Thoracic aorta (tissue), 2 donors: ENCODE data around the gene FAN1. TPM values are rescaled to one million over a fixed set of nuclear protein-coding genes. Genes with fewer than 3 reads are reported as not detected.

Source experiments
- ATAC-seq: fragments of 150-250 bp; one replicate; pipeline ENCODE4 v1.8.0; 2017; ENCODE audit warnings: low read depth; ENCODE audit not compliant: insufficient number of reproducible peaks, low FRiP score
- DNase-seq: peaks from one replicate; pipeline ENCODE4 v3.0.0-alpha.2; 2020; ENCODE audit warnings: low spot score
- H3K27ac ChIP-seq, 2 donors: fragments of 200-600 bp; sonication (generic); 1 replicate in 1 of 2; 2 replicates in 1 of 2; pipeline ENCODE4 v1.5.1; 2016; ENCODE audit warnings: mild to moderate bottlenecking in 2 of 2, moderate library complexity in 2 of 2
- H3K27me3 ChIP-seq: fragments of 200-600 bp; sonication (generic); replicated peaks from 2 replicates; pipeline ENCODE4 v1.6.0; 2016; ENCODE audit warnings: mild to moderate bottlenecking; ENCODE audit not compliant: insufficient read depth
- H3K36me3 ChIP-seq: fragments of 200-600 bp; sonication (generic); one replicate; pipeline ENCODE4 v1.5.1; 2016
- H3K4me1 ChIP-seq, 2 donors: fragments of 200-600 bp; sonication (generic); 1 replicate in 1 of 2; 2 replicates in 1 of 2; pipeline versions ENCODE4 v1.5.1 to v1.6.0; 2016; ENCODE audit warnings: low read depth in 2 of 2, mild to moderate bottlenecking in 1 of 2; ENCODE audit not compliant: control insufficient read depth in 1 of 2
- H3K4me3 ChIP-seq: fragments of 200-600 bp; sonication (generic); 2 replicates; pipeline ENCODE4 v1.5.1; 2016; ENCODE audit warnings: mild to moderate bottlenecking
- H3K9me3 ChIP-seq: fragments of 200-600 bp; sonication (generic); 2 replicates; pipeline ENCODE4 v1.5.1; 2016
- total RNA-seq, 2 donors: library from RNA; depleted of rRNA; stranded (reverse); fragments of >200 nt; gene quantifications; one replicate each; pipeline versions ENCODE4 v1.1.0 to v1.2.3, GENCODE V29; 2016
- TF ChIP-seq, protein P1 (sequence below): fragments of 200-600 bp; sonication (generic); IDR thresholded peaks from one replicate; pipeline ENCODE4 v1.5.1; 2019; ENCODE audit warnings: antibody characterized with exemption

Gene FAN1
- total RNA-seq, 2 donors from 2014 or later, result 5.8 to 14.5 TPM

DNA sequence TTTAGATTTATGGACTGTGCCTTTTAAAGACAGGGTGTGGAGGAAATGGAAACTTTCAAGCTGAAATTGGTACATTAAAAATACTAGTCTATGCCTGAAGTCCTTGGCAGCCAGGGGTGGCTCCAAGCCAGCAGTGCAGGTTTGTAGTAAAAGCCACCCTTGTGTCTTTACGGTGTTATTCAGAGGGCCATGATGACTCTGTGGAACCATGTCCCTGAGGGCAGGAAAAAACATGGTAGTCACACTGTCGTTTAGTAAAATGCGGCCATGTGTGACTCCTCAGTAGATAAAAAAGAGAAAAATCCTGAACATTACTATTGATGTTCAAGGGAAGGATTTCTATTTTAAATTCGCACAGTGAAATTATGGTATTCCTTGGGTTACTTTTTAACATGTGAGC, 2.7 kb downstream of the FAN1 start:
- no peak for ATAC-seq
- DNase-seq, result no peak
- Histone ChIP-seq H3K27ac (no peak overlapping the region), H3K9me3 (no peaks in the 10 kb centered on the region), H3K27me3 (no peaks in the 10 kb centered on the region), H3K4me3 (no peak overlapping the region), H3K36me3 (peaks cover 4% of the 10 kb centered on the region), H3K4me1 (peaks cover 6 to 11% of the 10 kb centered on the region in 2 donors)
- TF ChIP-seq, protein P1, sequence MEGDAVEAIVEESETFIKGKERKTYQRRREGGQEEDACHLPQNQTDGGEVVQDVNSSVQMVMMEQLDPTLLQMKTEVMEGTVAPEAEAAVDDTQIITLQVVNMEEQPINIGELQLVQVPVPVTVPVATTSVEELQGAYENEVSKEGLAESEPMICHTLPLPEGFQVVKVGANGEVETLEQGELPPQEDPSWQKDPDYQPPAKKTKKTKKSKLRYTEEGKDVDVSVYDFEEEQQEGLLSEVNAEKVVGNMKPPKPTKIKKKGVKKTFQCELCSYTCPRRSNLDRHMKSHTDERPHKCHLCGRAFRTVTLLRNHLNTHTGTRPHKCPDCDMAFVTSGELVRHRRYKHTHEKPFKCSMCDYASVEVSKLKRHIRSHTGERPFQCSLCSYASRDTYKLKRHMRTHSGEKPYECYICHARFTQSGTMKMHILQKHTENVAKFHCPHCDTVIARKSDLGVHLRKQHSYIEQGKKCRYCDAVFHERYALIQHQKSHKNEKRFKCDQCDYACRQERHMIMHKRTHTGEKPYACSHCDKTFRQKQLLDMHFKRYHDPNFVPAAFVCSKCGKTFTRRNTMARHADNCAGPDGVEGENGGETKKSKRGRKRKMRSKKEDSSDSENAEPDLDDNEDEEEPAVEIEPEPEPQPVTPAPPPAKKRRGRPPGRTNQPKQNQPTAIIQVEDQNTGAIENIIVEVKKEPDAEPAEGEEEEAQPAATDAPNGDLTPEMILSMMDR, result no peak

DNA sequence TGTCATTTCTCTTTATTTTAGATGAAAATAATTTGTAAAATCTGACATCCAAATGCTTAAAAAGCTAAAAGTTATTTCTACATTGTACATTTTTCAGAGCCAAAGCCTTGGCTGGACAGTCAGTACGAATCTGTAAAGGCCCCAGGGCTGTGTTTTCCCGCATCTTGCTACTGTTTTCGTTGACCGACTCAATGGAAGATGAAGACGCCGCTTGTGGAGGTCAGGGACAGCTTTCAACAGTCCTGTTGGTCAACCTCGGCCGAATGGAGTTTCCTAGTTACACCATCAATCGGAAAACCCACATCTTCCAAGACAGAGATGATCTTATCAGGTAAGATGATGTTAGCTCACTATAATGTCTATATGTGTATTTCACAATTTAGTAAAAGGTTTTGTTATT, 10.0 kb downstream of the FAN1 start:
- Histone ChIP-seq H3K9me3 (no peaks in the 10 kb centered on the region), H3K4me3 (no peak overlapping the region), H3K36me3 (peaks cover 14% of the 10 kb centered on the region), H3K27ac (no peak overlapping the region), H3K4me1 (no peaks in the 10 kb centered on the region), H3K27me3 (no peaks in the 10 kb centered on the region)
- no peak for ATAC-seq
- TF ChIP-seq, protein P1, result no peak
- DNase-seq, result no peak

DNA sequence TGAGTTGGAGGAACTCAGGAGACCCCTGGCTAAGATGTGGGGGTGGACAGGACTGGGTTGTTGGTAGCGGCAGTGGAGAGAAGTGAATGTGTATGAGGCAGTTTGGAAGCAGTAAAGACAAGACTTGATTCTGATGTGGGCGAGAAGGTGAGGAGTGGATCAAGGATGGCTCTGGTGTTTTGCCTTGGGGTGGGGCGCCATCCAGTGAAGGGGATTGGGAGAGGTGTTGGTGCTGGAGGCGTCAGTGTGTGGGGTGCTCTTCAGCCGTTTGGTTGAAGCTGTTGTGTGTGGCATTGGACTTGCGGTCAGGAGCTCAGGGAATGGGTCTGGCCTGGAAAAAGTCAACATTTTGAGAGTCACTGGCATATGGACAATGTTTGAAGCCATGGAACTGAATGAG, 13.3 kb downstream of the FAN1 start:
- no peak for DNase-seq
- H3K4me1 ChIP-seq, result no peaks in the 10 kb centered on the region
- TF ChIP-seq, protein P1, result no peak
- H3K9me3 ChIP-seq, result no peaks in the 10 kb centered on the region
- peaks cover 14% of the 10 kb centered on the region for H3K36me3 ChIP-seq
- H3K4me3 ChIP-seq, result no peak overlapping the region
- H3K27ac ChIP-seq, result no peak overlapping the region
- no peak for ATAC-seq
- H3K27me3 ChIP-seq, result no peaks in the 10 kb centered on the region

DNA sequence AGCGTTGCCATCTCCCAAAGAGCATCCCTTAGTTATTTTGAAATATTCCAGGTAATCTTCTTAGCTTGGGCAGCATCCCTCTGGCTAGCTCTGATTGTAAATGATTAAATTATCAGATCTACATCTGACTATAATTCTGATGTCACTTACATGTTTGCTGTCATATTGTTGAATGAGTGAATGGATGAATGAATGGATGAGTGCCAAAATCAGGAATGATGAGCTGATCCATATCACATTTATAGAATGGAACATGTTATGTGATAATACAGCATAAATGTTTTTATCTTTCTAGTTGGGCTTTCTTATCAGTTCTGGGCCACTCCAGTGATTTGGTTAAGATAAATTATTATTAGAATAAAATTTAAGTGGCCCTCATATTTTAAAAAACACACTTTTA, 14.0 kb downstream of the FAN1 start:
- H3K4me3 ChIP-seq, result no peak overlapping the region
- DNase-seq, result no peak
- H3K27me3 ChIP-seq, result no peaks in the 10 kb centered on the region
- peaks cover 18% of the 10 kb centered on the region for H3K36me3 ChIP-seq
- H3K9me3 ChIP-seq, result no peaks in the 10 kb centered on the region
- H3K27ac ChIP-seq, result no peak overlapping the region
- no peak for ATAC-seq
- TF ChIP-seq, protein P1, result no peak
- H3K4me1 ChIP-seq, result no peaks in the 10 kb centered on the region

DNA sequence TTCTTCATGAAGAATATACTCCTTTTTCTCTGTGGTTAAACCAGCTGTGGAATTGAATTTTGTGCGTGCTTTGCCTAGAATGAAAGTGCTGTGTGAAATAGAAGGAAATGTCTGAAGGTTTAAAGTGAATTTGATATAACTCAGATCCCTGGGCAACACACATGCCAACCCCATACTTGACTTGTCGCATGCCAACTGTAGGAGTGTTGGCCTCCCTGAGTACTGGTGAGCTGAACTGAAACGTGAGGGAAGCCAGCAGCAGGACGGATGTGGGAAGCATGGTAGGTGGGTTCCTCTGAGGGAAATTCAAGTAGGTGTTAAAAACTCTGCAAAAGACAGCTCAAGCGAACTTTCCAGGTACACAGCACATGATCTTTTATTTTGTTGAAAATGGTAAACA, 14.7 kb downstream of the FAN1 start:
- TF ChIP-seq, protein P1, result no peak
- no peaks in the 10 kb centered on the region for H3K4me1 ChIP-seq
- H3K4me3 ChIP-seq, result no peak overlapping the region
- DNase-seq (no peak), ATAC-seq (no peak)
- H3K9me3 ChIP-seq, result no peaks in the 10 kb centered on the region
- H3K27me3 ChIP-seq, result no peaks in the 10 kb centered on the region
- no peak overlapping the region for H3K27ac ChIP-seq
- peaks cover 21% of the 10 kb centered on the region for H3K36me3 ChIP-seq
